IMR-90 (cell line): ENCODE results near the gene STUM. TPM values are rescaled to one million over a fixed set of nuclear protein-coding genes. Genes with fewer than 3 reads are reported as not detected.

Experiments
- ATAC-seq: fragments of 200-7000 bp; cut with Tn5 transposase; 2 replicates; pipeline ENCODE4 v1.9.1; 2020; ENCODE audit warnings: low read depth, mild to moderate bottlenecking, moderate library complexity
- BruUV-seq: library from RNA; stranded (reverse); fragments of 400-500 nt; replicated peaks from 2 replicates; lab custom pipeline; 2021; lab: Mats Ljungman, UMichigan
- CTCF ChIA-PET: fragments of 300-600 bp; formaldehyde crosslinking; extraction: SDS; loops from one replicate; lab custom pipeline; 2021; ENCODE audit warnings: antibody characterized with exemption; lab: Yijun Ruan, JAX
- POLR2A ChIA-PET: fragments of 300-600 bp; sonication (Branson Sonifier 250); formaldehyde crosslinking; loops from one replicate; lab custom pipeline; 2022; ENCODE audit warnings: antibody characterized with exemption; ENCODE audit not compliant: unreplicated experiment; lab: Charles Lee
- DNase-seq: peaks from one replicate; pipeline ENCODE4 v3.0.0; 2013
- H2AFZ ChIP-seq: replicated peaks from 2 replicates; pipeline ENCODE3; 2013; ENCODE audit warnings: low read length, mild to moderate bottlenecking; ENCODE audit not compliant: poor library complexity
- H2AK5ac ChIP-seq: 2 replicates; pipeline ENCODE4 v1.6.1; 2013; ENCODE audit warnings: low read depth, low read length, inconsistent platforms
- H2AK9ac ChIP-seq: replicated peaks from 2 replicates; pipeline ENCODE3; 2013; ENCODE audit warnings: mild to moderate bottlenecking, low read depth, low read length, moderate library complexity; ENCODE audit not compliant: poor library complexity
- H2BK120ac ChIP-seq: 2 replicates; pipeline ENCODE4 v1.6.1; 2013; ENCODE audit warnings: low read depth, low read length, inconsistent platforms
- H2BK15ac ChIP-seq: 3 replicates; pipeline ENCODE4 v1.6.1; 2013; ENCODE audit warnings: low read depth, low read length, inconsistent platforms
- H2BK20ac ChIP-seq: 2 replicates; pipeline ENCODE4 v1.6.1; 2013; ENCODE audit warnings: low read depth, mild to moderate bottlenecking, inconsistent platforms, low read length, moderate library complexity
- H2BK5ac ChIP-seq: 2 replicates; pipeline ENCODE4 v1.6.1; 2013; ENCODE audit warnings: mild to moderate bottlenecking, low read depth, low read length, inconsistent platforms; ENCODE audit not compliant: poor library complexity, severe bottlenecking
- H3K14ac ChIP-seq: replicated peaks from 2 replicates; pipeline ENCODE4 v1.6.1; 2013; ENCODE audit warnings: low read depth, low read length, inconsistent platforms
- H3K18ac ChIP-seq: 2 replicates; pipeline ENCODE4 v1.6.1; 2013; ENCODE audit warnings: low read depth, low read length, control low read depth
- H3K23ac ChIP-seq: 2 replicates; pipeline ENCODE4 v1.6.1; 2013; ENCODE audit warnings: low read depth, low read length, inconsistent platforms
- H3K27ac ChIP-seq: 2 replicates; pipeline ENCODE4 v1.5.1; 2013; ENCODE audit warnings: mild to moderate bottlenecking, control low read depth, low read length; ENCODE audit not compliant: insufficient read depth
- H3K27me3 ChIP-seq: 2 replicates; pipeline ENCODE4 v1.6.1; 2013; ENCODE audit warnings: low read length; ENCODE audit not compliant: control insufficient read depth, insufficient read depth
- H3K36me3 ChIP-seq: 2 replicates; pipeline ENCODE4 v1.6.1; 2013; ENCODE audit warnings: low read length, mixed read lengths; ENCODE audit not compliant: control insufficient read depth, insufficient read depth
- H3K4ac ChIP-seq: 2 replicates; pipeline ENCODE4 v1.6.1; 2013; ENCODE audit warnings: low read depth, low read length, inconsistent platforms
- H3K4me1 ChIP-seq: 2 replicates; pipeline ENCODE4 v1.6.1; 2013; ENCODE audit warnings: low read length, mixed read lengths; ENCODE audit not compliant: control insufficient read depth, insufficient read depth
- H3K4me2 ChIP-seq: 2 replicates; pipeline ENCODE4 v1.6.1; 2013; ENCODE audit warnings: low read depth, mild to moderate bottlenecking, control low read depth, low read length, moderate library complexity
- H3K4me3 ChIP-seq: 2 replicates; pipeline ENCODE4 v1.5.1; 2013; ENCODE audit warnings: low read depth, mild to moderate bottlenecking, control low read depth, low read length, moderate library complexity; ENCODE audit not compliant: insufficient read depth
- H3K56ac ChIP-seq: 2 replicates; pipeline ENCODE4 v1.6.1; 2013; ENCODE audit warnings: low read length, inconsistent platforms; ENCODE audit not compliant: insufficient read depth; ENCODE audit errors: extremely low read depth
- H3K79me1 ChIP-seq, 2 experiments: 2 replicates each; pipeline ENCODE4 v1.6.1; 2013; ENCODE audit warnings: low read length in 2 of 2, inconsistent platforms in 1 of 2, low read depth in 1 of 2
- H3K9ac ChIP-seq: 2 replicates; pipeline ENCODE4 v1.6.1; 2013; ENCODE audit warnings: low read depth, low read length, control low read depth
- H3K9me1 ChIP-seq: 2 replicates; pipeline ENCODE4 v1.6.1; 2013; ENCODE audit warnings: low read length, inconsistent platforms; ENCODE audit not compliant: insufficient read depth
- H3K9me3 ChIP-seq: 2 replicates; pipeline ENCODE4 v1.6.1; 2013; ENCODE audit warnings: low read length; ENCODE audit not compliant: control insufficient read depth, insufficient read depth
- H4K20me1 ChIP-seq: 2 replicates; pipeline ENCODE4 v1.6.1; 2013; ENCODE audit warnings: low read length, inconsistent platforms; ENCODE audit not compliant: insufficient read depth
- H4K5ac ChIP-seq: 2 replicates; pipeline ENCODE4 v1.6.1; 2013; ENCODE audit warnings: mild to moderate bottlenecking, low read depth, low read length, control low read depth
- H4K8ac ChIP-seq, 2 experiments: 2 replicates each; pipeline ENCODE4 v1.6.1; 2013; ENCODE audit warnings: low read depth in 2 of 2, low read length in 2 of 2, control low read depth in 1 of 2, inconsistent platforms in 1 of 2
- H4K91ac ChIP-seq: 2 replicates; pipeline ENCODE4 v1.6.1; 2013; ENCODE audit warnings: low read depth, low read length, inconsistent platforms; ENCODE audit not compliant: insufficient read depth
- BHLHE40 ChIP-seq: fragments of 150-350 bp; IDR thresholded peaks from 2 replicates; pipeline ENCODE4 v1.6.1; 2016; ENCODE audit warnings: mild to moderate bottlenecking, low read depth, low read length
- CEBPB ChIP-seq: IDR thresholded peaks from 2 replicates; pipeline ENCODE4 v1.6.1; 2012; ENCODE audit warnings: low read depth, low read length, improper control_type of control experiment
- CHD1 ChIP-seq: IDR thresholded peaks from 2 replicates; pipeline ENCODE4 v1.6.1; 2012; ENCODE audit warnings: low read depth, low read length, improper control_type of control experiment
- CTCF ChIP-seq: conservative IDR thresholded peaks from 2 replicates; pipeline ENCODE4 v1.5.1; 2012; ENCODE audit warnings: mild to moderate bottlenecking, low read depth, low read length, improper control_type of control experiment
- ELK1 ChIP-seq: fragments of 150-350 bp; IDR thresholded peaks from 2 replicates; pipeline ENCODE4 v1.6.1; 2016; ENCODE audit warnings: low read depth, mild to moderate bottlenecking, low read length, moderate library complexity, borderline replicate concordance
- FOS ChIP-seq: fragments of 150-350 bp; IDR thresholded peaks from 2 replicates; pipeline ENCODE4 v1.6.1; 2016; ENCODE audit warnings: low read depth, low read length
- MAFK ChIP-seq: IDR thresholded peaks from 2 replicates; pipeline ENCODE4 v1.6.1; 2012; ENCODE audit warnings: low read depth, low read length, improper control_type of control experiment
- MAZ ChIP-seq: IDR thresholded peaks from 2 replicates; pipeline ENCODE4 v1.6.1; 2012; ENCODE audit warnings: low read depth, mild to moderate bottlenecking, low read length, improper control_type of control experiment, moderate library complexity, borderline replicate concordance
- MXI1 ChIP-seq: IDR thresholded peaks from 2 replicates; pipeline ENCODE4 v1.6.1; 2012; ENCODE audit warnings: low read depth, mild to moderate bottlenecking, low read length, moderate library complexity, borderline replicate concordance
- NFE2L2 ChIP-seq: fragments of 150-350 bp; IDR thresholded peaks from 2 replicates; pipeline ENCODE4 v1.6.1; 2016; ENCODE audit warnings: low read depth, mild to moderate bottlenecking, low read length
- POLR2A ChIP-seq: IDR thresholded peaks from 2 replicates; pipeline ENCODE4 v1.6.1; 2012; ENCODE audit warnings: mild to moderate bottlenecking, low read depth, low read length
- RAD21 ChIP-seq: IDR thresholded peaks from 2 replicates; pipeline ENCODE4 v1.6.1; 2012; ENCODE audit warnings: low read length, improper control_type of control experiment
- RCOR1 ChIP-seq: IDR thresholded peaks from 2 replicates; pipeline ENCODE4 v1.6.1; 2012; ENCODE audit warnings: mild to moderate bottlenecking, low read length, improper control_type of control experiment; ENCODE audit not compliant: insufficient replicate concordance
- RFX5 ChIP-seq: IDR thresholded peaks from 2 replicates; pipeline ENCODE4 v1.8.0; 2012; ENCODE audit warnings: low read depth, mild to moderate bottlenecking, low read length, moderate library complexity
- SMC3 ChIP-seq: fragments of 150-350 bp; IDR thresholded peaks from 2 replicates; pipeline ENCODE4 v1.6.1; 2016; ENCODE audit warnings: low read depth, mild to moderate bottlenecking, antibody characterized with exemption, low read length, moderate library complexity
- USF2 ChIP-seq: fragments of 150-350 bp; IDR thresholded peaks from 2 replicates; pipeline ENCODE4 v1.6.1; 2017; ENCODE audit warnings: mild to moderate bottlenecking, antibody characterized with exemption, low read length, low read depth
- WGBS, 2 experiments: methylation state at CpG; one replicate each; pipeline versions ENCODE4 v1.1.5 to v1.1.7; 2013; ENCODE audit warnings: missing lambda C conversion rate in 2 of 2; ENCODE audit not compliant: insufficient read length in 1 of 2; ENCODE audit errors: extremely low coverage in 2 of 2; 5-methylcytosine and 5-hydroxymethylcytosine counted together
- dilution Hi-C: fragments of 300-500 bp; cut with HindIII; formaldehyde crosslinking; loops from one replicate; pipeline ENCODE4 v1.14.3; 2018; ENCODE audit warnings: low sequenced_read_pairs; ENCODE audit not compliant: unreplicated experiment
- in situ Hi-C: fragments of 300-500 bp; cut with MboI; formaldehyde crosslinking; loops from 3 replicates; pipeline ENCODE4 v1.14.3; 2019; ENCODE audit warnings: low sequenced_read_pairs, inconsistent platforms, mixed read lengths
- intact Hi-C: fragments of 100-400 bp; cut with micrococcal nuclease; formaldehyde crosslinking; loops from 2 replicates; pipeline ENCODE4 v1.10.0; 2022
- polyA plus RNA-seq, 3 experiments: library from polyadenylated mRNA; depleted of rRNA; stranded (reverse); fragments of >200 nt; gene quantifications; 2 replicates each; pipeline ENCODE4 v1.2.3, GENCODE V29; 2012; ENCODE audit warnings: low replicate concordance in 1 of 3
- total RNA-seq: library from RNA; depleted of rRNA; stranded (reverse); fragments of >200 nt; gene quantifications from 2 replicates; pipeline ENCODE4 v1.2.3, GENCODE V29; 2012

The STUM gene
- total and polyA plus RNA-seq, 2 of the 4 experiments (the other 2 are of a cell fraction) = not detected

- H3K9ac ChIP-seq = no peak overlapping the region
- no peak overlapping the region for H2AK5ac ChIP-seq
- no peak overlapping the region for H3K56ac ChIP-seq
- in situ Hi-C loops = no loop called here
- H2AK9ac ChIP-seq = no peak overlapping the region
- TF ChIP-seq USF2 = no peak
- no peak for TF ChIP-seq POLR2A
- no peak for TF ChIP-seq SMC3
- TF ChIP-seq FOS = no peak
- TF ChIP-seq ELK1 = no peak
- no peak for TF ChIP-seq MAFK
- no peak for TF ChIP-seq RAD21
- TF ChIP-seq CTCF = no peak
- no peak for TF ChIP-seq MXI1
- TF ChIP-seq CHD1 = no peak
- TF ChIP-seq NFE2L2 = no peak
- TF ChIP-seq BHLHE40 = no peak
- TF ChIP-seq MAZ = no peak
- no peak for TF ChIP-seq CEBPB
- TF ChIP-seq RCOR1 = no peak
- no peak for TF ChIP-seq RFX5
- no peaks in the 10 kb centered on the region for H3K9me3 ChIP-seq
- H3K4ac ChIP-seq = no peak overlapping the region
- no peak overlapping the region for H3K18ac ChIP-seq
- POLR2A ChIA-PET = interaction anchor here (0.7 kb wide), 1 partner anchor 10 kb away, joined by 14 read pairs; no protein-coding TSS in a partner anchor
- no peak overlapping the region for H4K91ac ChIP-seq
- peaks cover 7% of the 10 kb centered on the region; the same call in 1 of the 2 replicates for H3K27me3 ChIP-seq
- no peak overlapping the region for H2BK5ac ChIP-seq
- H3K14ac ChIP-seq = no peak overlapping the region
- intact Hi-C loops = no loop called here
- H2BK120ac ChIP-seq = no peak overlapping the region
- H3K4me2 ChIP-seq = no peak overlapping the region
- DNase-seq = no peak
- H3K4me3 ChIP-seq = no peak overlapping the region
- H3K36me3 ChIP-seq = no peaks in the 10 kb centered on the region
- H3K4me1 ChIP-seq = no peaks in the 10 kb centered on the region
- CTCF ChIA-PET = no interaction called here
- no peak overlapping the region for H4K5ac ChIP-seq
- dilution Hi-C loops = no loop called here
- no peak overlapping the region for H2AFZ ChIP-seq
- no peak overlapping the region for H4K8ac ChIP-seq
- H3K23ac ChIP-seq = no peak overlapping the region
- H3K9me1 ChIP-seq = no peaks in the 10 kb centered on the region
- H3K79me1 ChIP-seq = no peaks in the 10 kb centered on the region
- no peak overlapping the region for H2BK15ac ChIP-seq
- no peaks in the 10 kb centered on the region for H4K20me1 ChIP-seq
- WGBS, 2 experiments = 69% methylated on average over 3 of the region's 5 CpGs; no CpG with 5 or more reads in 1 of the 2 experiments
- no peak for ATAC-seq
- no peak overlapping the region for H3K27ac ChIP-seq
- H2BK20ac ChIP-seq = no peak overlapping the region
- no TSS peak for BruUV-seq
Measured at GRCh38 chr1:226506921-226507320, 41.6 kb upstream of the STUM start.
